Loucy (cell line): ENCODE measurements around the gene GBP4.
A peak's percentile ranks its signal among the peaks of the same experiment; 100 is the strongest.

ENCODE experiments used
- H2AFZ ChIP-seq: fragments of 200-600 bp; sonication (generic); 2 replicates; pipeline ENCODE4 v1.6.0; 2016; ENCODE audit warnings: antibody characterized with exemption, mild to moderate bottlenecking, low read length, moderate library complexity
- H3F3A ChIP-seq: fragments of 200-600 bp; 2 replicates; pipeline ENCODE4 v1.6.0; 2016; ENCODE audit warnings: antibody characterized with exemption, low read depth, mild to moderate bottlenecking
- H3K27me3 ChIP-seq: fragments of 200-600 bp; sonication (generic); 2 replicates; pipeline ENCODE4 v1.6.1; 2014; ENCODE audit warnings: low read length, mild to moderate bottlenecking; ENCODE audit not compliant: insufficient read depth, poor library complexity, severe bottlenecking
- H3K36me3 ChIP-seq: fragments of 200-600 bp; sonication (generic); 2 replicates; pipeline ENCODE4 v1.6.1; 2016; ENCODE audit warnings: low read length; ENCODE audit not compliant: insufficient read depth
- H3K4me1 ChIP-seq: fragments of 200-600 bp; sonication (generic); 2 replicates; pipeline ENCODE4 v1.5.1; 2014; ENCODE audit warnings: low read length, mild to moderate bottlenecking; ENCODE audit not compliant: insufficient read depth, poor library complexity, severe bottlenecking
- H3K4me2 ChIP-seq: fragments of 200-600 bp; sonication (generic); 2 replicates; pipeline ENCODE4 v1.6.0; 2014; ENCODE audit warnings: antibody characterized with exemption, low read length, low read depth, mild to moderate bottlenecking; ENCODE audit not compliant: poor library complexity, severe bottlenecking
- H3K4me3 ChIP-seq: fragments of 200-600 bp; sonication (generic); 2 replicates; pipeline ENCODE4 v1.5.1; 2014; ENCODE audit warnings: low read length, mild to moderate bottlenecking, mixed read lengths; ENCODE audit not compliant: poor library complexity, severe bottlenecking
- H3K79me2 ChIP-seq: fragments of 200-600 bp; sonication (generic); 2 replicates; pipeline ENCODE4 v1.6.1; 2014; ENCODE audit warnings: low read length; ENCODE audit not compliant: insufficient read depth
- H3K9ac ChIP-seq: fragments of 200-600 bp; sonication (generic); 2 replicates; pipeline ENCODE4 v1.6.0; 2014; ENCODE audit warnings: mild to moderate bottlenecking, low read depth, low read length, moderate library complexity; ENCODE audit not compliant: poor library complexity, severe bottlenecking
- H3K9me2 ChIP-seq: fragments of 200-600 bp; sonication (generic); replicated peaks from 2 replicates; pipeline ENCODE4 v1.6.1; 2016; ENCODE audit warnings: low read depth, low read length, mixed read lengths
- H3K9me3 ChIP-seq: fragments of 200-600 bp; sonication (generic); 2 replicates; pipeline ENCODE4 v1.6.1; 2014; ENCODE audit warnings: mild to moderate bottlenecking, antibody characterized with exemption, low read length, low read depth; ENCODE audit not compliant: insufficient read depth
- H4K20me1 ChIP-seq: fragments of 200-600 bp; sonication (generic); 2 replicates; pipeline ENCODE4 v1.6.0; 2014; ENCODE audit warnings: antibody characterized with exemption, low read length, mild to moderate bottlenecking; ENCODE audit not compliant: insufficient read depth, poor library complexity, severe bottlenecking
- CTCF ChIP-seq: fragments of 200-600 bp; sonication (generic); conservative IDR thresholded peaks from 2 replicates; pipeline ENCODE4 v1.5.1; 2014; ENCODE audit warnings: mild to moderate bottlenecking, antibody characterized with exemption, low read length
- EZH2phosphoT487 ChIP-seq: fragments of 200-600 bp; IDR thresholded peaks from 2 replicates; pipeline ENCODE4 v1.6.1; 2018; ENCODE audit warnings: antibody characterized with exemption, mild to moderate bottlenecking, moderate library complexity, borderline replicate concordance

Gene GBP4

GRCh38 chr1:89199525-89200031, 836 bp upstream of the GBP4 start:
- H4K20me1 ChIP-seq: no peaks in the 10 kb centered on the region
- H3K36me3 ChIP-seq: no peaks in the 10 kb centered on the region
- TF ChIP-seq EZH2phosphoT487: no peak
- no peak for TF ChIP-seq CTCF
- H3K9ac ChIP-seq: peak overlapping the region; percentile 90
- no peaks in the 10 kb centered on the region for H3K9me3 ChIP-seq
- peak overlapping the region; percentile 99 for H3K4me2 ChIP-seq
- no peaks in the 10 kb centered on the region for H3K9me2 ChIP-seq
- peak overlapping the region; percentile 97 for H2AFZ ChIP-seq
- peaks cover 9% of the 10 kb centered on the region for H3F3A ChIP-seq
- peak overlapping the region; percentile 93 for H3K4me3 ChIP-seq
- 0 out of 2 replicates have a peak, but pooled peaks cover 6% of the 10 kb centered on the region for H3K79me2 ChIP-seq
- no peaks in the 10 kb centered on the region for H3K27me3 ChIP-seq
- H3K4me1 ChIP-seq: peaks cover 63% of the 10 kb centered on the region

- peak overlapping the region; percentile 99 for H3K4me2 ChIP-seq
Measured at GRCh38 chr1:89198081-89198480, 661 bp downstream of the GBP4 start.

GRCh38 chr1:89195476-89195875, 3.3 kb downstream of the GBP4 start:
- TF ChIP-seq CTCF (no peak), EZH2phosphoT487 (no peak)
- H2AFZ ChIP-seq: no peak overlapping the region
- H3K79me2 ChIP-seq: 0 out of 2 replicates have a peak, but pooled peaks cover 6% of the 10 kb centered on the region
- no peaks in the 10 kb centered on the region for H4K20me1 ChIP-seq
- H3K9me2 ChIP-seq: no peaks in the 10 kb centered on the region
- no peaks in the 10 kb centered on the region for H3K9me3 ChIP-seq
- H3K27me3 ChIP-seq: no peaks in the 10 kb centered on the region
- H3F3A ChIP-seq: peaks cover 5% of the 10 kb centered on the region
- H3K4me3 ChIP-seq: no peak overlapping the region
- H3K36me3 ChIP-seq: no peaks in the 10 kb centered on the region
- no peak overlapping the region for H3K9ac ChIP-seq
- peaks cover 42% of the 10 kb centered on the region for H3K4me1 ChIP-seq
- peak overlapping the region; percentile 29 for H3K4me2 ChIP-seq

More at GRCh38 chr1:89198081-89198480, 661 bp downstream of the GBP4 start:
- peak overlapping the region; percentile 97 for H2AFZ ChIP-seq
- H4K20me1 ChIP-seq: no peaks in the 10 kb centered on the region
- no peak for TF ChIP-seq EZH2phosphoT487
- no peak for TF ChIP-seq CTCF
- no peaks in the 10 kb centered on the region for H3K9me3 ChIP-seq
- H3K9me2 ChIP-seq: no peaks in the 10 kb centered on the region
- peaks cover 9% of the 10 kb centered on the region for H3F3A ChIP-seq
- H3K27me3 ChIP-seq: no peaks in the 10 kb centered on the region
- H3K9ac ChIP-seq: peak overlapping the region; percentile 90
- no peaks in the 10 kb centered on the region for H3K36me3 ChIP-seq
- H3K79me2 ChIP-seq: 0 out of 2 replicates have a peak, but pooled peaks cover 6% of the 10 kb centered on the region
- peaks cover 65% of the 10 kb centered on the region for H3K4me1 ChIP-seq
- H3K4me3 ChIP-seq: peak overlapping the region; percentile 93
